AG10803 (cell line): Measurements from ENCODE around the gene EDNRA.
"Not testable (repeated sequence)": the region's sequence is repeated elsewhere in the genome, so short reads cannot be mapped to it uniquely, and the experiment has no call there.

Source experiments
- DNase-seq: peaks from one replicate; pipeline ENCODE4 v3.0.0; 2010; ENCODE audit warnings: low read depth
- H3K4me3 ChIP-seq: 2 replicates; pipeline ENCODE4 v1.5.1; 2011; ENCODE audit warnings: mild to moderate bottlenecking, low read length, control low read depth
- TF ChIP-seq, protein P1 (sequence below): conservative IDR thresholded peaks from 2 replicates; pipeline ENCODE4 v1.5.1; 2011; ENCODE audit warnings: mild to moderate bottlenecking, low read length, control low read depth, inconsistent platforms

EDNRA gene

DNA sequence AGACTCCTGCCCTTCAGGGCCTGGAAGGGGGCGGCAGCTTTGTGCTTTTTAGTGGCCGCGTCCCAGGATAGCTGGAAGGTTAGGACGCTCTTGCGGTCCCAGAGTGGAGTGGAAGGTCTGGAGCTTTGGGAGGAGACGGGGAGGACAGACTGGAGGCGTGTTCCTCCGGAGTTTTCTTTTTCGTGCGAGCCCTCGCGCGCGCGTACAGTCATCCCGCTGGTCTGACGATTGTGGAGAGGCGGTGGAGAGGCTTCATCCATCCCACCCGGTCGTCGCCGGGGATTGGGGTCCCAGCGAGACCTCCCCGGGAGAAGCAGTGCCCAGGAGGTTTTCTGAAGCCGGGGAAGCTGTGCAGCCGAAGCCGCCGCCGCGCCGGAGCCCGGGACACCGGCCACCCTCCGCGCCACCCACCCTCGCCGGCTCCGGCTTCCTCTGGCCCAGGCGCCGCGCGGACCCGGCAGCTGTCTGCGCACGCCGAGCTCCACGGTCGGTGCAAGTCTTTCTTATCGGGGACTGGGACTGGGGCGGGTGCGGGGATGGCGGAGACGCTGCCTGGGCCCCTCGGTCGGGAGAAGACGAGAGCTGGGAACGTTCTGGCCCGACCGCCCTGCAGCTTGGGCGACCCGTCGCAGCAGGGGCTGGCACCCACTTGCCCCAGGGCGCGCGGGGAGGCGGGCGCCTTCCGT lies at the start of gene EDNRA:
Gene EDNRA, plus strand, starts transcription at position 207 of the 686 bp plus-strand sequence. CDS start 4,585 bp downstream, outside the sequence.
- DNase-seq, result peak; percentile 60
- peak within 1 kb of the TSS; percentile 65 for H3K4me3 ChIP-seq

DNA sequence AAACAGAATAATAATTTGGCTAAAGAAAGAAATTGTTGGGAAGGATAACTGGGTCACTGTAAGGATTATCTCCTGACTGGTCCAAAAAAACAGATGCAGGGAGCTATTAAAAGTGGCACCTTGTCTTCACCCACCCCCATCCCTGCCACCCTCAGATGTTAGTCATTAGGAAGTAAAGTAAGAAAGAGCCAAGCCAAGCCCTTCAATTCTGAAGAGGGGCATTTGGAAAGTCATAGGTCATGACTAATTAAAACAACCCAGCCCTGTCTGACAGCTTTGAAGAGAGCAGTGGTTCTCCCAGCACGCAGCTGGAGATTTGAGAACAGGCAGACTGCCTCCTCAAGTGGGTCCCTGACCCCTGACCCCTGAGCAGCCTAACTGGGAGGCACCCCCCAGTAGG lies 46.5 kb upstream of the EDNRA start:
- not testable (repeated sequence) for DNase-seq, H3K4me3 ChIP-seq

More for the DNA sequence above, at the start of gene EDNRA:
- TF ChIP-seq, protein P1, sequence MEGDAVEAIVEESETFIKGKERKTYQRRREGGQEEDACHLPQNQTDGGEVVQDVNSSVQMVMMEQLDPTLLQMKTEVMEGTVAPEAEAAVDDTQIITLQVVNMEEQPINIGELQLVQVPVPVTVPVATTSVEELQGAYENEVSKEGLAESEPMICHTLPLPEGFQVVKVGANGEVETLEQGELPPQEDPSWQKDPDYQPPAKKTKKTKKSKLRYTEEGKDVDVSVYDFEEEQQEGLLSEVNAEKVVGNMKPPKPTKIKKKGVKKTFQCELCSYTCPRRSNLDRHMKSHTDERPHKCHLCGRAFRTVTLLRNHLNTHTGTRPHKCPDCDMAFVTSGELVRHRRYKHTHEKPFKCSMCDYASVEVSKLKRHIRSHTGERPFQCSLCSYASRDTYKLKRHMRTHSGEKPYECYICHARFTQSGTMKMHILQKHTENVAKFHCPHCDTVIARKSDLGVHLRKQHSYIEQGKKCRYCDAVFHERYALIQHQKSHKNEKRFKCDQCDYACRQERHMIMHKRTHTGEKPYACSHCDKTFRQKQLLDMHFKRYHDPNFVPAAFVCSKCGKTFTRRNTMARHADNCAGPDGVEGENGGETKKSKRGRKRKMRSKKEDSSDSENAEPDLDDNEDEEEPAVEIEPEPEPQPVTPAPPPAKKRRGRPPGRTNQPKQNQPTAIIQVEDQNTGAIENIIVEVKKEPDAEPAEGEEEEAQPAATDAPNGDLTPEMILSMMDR, result no peak

DNA sequence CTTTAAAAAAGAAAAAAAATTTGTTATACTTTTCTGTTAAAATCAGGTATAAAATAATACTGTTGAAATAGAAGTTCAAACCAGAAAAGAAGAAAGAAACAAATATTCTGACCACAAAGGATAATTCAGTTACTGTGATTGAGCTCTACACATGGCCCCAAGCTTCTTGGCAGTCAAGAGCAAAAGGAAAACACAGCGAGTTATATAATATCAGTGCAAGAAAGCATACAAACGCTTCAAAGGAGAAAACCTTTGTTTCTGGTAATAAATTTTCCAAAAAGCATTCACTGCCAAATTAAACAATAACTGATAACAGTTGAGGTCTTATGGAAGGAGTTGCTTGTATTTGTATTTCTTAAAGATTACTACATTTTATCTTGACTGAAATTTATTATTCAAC lies 40.5 kb upstream of the EDNRA start:
- DNase-seq, result no peak
- TF ChIP-seq, protein P1, result no peak
- no peak overlapping the region for H3K4me3 ChIP-seq

DNA sequence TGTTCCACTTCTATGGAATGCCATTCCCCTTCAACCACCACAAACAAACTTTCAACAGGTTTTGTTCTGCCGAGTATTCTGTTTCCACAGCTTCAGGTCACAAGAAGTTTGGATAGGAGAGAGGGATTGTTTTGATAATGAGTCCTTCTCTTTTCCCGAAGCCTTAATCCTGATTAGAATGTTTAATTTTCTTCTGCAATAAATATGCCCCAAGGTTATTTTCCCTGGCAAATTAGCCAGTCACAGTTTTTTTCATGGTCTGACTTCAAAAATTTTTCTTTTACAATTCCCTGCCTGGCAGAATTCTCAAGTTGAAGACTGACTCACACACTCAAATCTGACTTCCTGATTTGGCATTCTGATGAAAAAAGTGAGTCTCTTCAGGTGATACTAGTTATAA lies 33.1 kb upstream of the EDNRA start:
- DNase-seq, result no peak
- TF ChIP-seq, protein P1, result no peak
- no peak overlapping the region for H3K4me3 ChIP-seq

DNA sequence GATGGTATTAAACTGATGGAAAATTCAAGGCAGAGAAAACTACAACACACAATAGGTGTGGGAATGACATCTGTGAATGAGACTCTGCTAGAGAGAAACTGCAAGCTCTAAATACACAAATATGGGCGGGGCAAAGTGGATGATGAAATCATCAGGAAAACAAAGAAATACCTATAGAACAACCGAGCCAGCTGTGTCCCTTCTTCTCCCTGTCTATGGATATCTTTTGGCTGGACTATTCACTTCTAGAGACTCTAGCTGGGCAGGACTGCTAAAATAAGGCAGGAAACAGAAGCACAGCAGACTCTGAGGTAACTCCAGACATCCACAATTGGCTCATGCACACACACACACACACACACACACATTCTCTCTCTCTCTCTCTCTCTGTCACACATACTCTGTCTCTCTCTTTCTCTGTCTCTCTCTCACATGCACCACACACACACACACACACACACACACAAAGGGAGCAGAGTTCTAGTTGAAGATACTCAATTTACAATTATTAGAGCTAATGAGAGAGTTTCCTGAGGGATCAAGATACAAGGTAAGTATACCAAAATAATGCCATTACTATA lies 27.2 kb upstream of the EDNRA start:
- H3K4me3 ChIP-seq, result no peak overlapping the region
- TF ChIP-seq, protein P1, result no peak
- DNase-seq, result peak; percentile 42

DNA sequence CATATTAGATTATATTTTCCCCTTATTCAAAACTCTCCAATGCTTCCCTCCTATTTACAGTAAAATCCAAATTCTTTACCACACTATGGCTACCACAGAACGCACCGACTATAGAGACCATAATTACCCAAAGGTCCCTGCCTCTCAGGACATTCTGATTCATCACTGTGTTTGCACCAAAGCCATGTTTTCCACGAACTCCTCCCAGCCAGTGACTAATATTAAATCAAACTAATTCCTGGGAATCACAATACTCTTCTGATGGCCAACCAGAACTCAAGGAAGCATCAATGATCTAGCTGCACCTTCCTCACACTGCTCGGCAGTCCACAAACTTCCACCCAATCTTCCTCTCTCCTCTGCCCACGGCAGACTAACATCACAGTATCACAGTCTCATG lies 24.2 kb upstream of the EDNRA start:
- H3K4me3 ChIP-seq, result no peak overlapping the region
- TF ChIP-seq, protein P1, result no peak
- DNase-seq, result no peak

DNA sequence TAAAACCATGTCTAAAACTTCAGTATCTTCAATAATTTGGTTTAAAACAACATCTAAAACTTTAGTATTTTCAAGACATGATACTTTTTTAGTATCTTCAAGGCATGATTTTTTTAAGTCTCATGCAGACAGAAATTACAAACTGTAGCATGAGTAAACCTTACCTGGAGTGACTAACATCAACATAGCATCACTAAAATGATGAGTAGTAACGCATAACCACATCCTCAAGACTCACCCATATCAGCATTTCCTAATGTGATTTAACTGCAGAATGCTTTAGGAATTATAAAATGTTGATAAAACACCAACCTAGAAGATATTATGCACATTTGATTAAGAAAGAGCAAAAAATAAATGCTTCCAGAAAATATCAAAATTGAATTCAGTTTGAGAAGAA lies 19.7 kb upstream of the EDNRA start:
- no peak overlapping the region for H3K4me3 ChIP-seq
- DNase-seq, result no peak
- TF ChIP-seq, protein P1, result no peak
